Nephron progenitor cell (in vitro differentiated cells): ENCODE results near the gene APBB2.

Experiments
- DNase-seq: peaks from one replicate; pipeline ENCODE4 v3.0.0; 2021
- H3K27ac Mint-ChIP-seq: 2 replicates; pipeline ENCODE4 v1.8.0; 2021; ENCODE audit warnings: mild to moderate bottlenecking, moderate library complexity, mixed read lengths
- H3K27me3 Mint-ChIP-seq: 2 replicates; pipeline ENCODE4 v1.8.0; 2021; ENCODE audit warnings: mild to moderate bottlenecking, low read depth, mixed read lengths; ENCODE audit not compliant: poor library complexity
- H3K36me3 Mint-ChIP-seq: 2 replicates; pipeline ENCODE4 v1.8.0; 2021; ENCODE audit warnings: low read depth, mixed read lengths
- H3K4me1 Mint-ChIP-seq: 2 replicates; pipeline ENCODE4 v1.8.0; 2021; ENCODE audit warnings: mixed read lengths
- H3K4me3 Mint-ChIP-seq: 2 replicates; pipeline ENCODE4 v1.8.0; 2021; ENCODE audit warnings: mild to moderate bottlenecking, moderate library complexity, mixed read lengths
- H3K9me3 Mint-ChIP-seq: 2 replicates; pipeline ENCODE4 v1.8.0; 2021; ENCODE audit warnings: mild to moderate bottlenecking, moderate library complexity, mixed read lengths
- TF ChIP-seq, protein P1 (sequence below): fragments of 200-600 bp; sonication (generic); IDR thresholded peaks from 2 replicates; pipeline ENCODE4 v1.5.0; 2021; ENCODE audit warnings: antibody characterized with exemption

The APBB2 gene

DNA sequence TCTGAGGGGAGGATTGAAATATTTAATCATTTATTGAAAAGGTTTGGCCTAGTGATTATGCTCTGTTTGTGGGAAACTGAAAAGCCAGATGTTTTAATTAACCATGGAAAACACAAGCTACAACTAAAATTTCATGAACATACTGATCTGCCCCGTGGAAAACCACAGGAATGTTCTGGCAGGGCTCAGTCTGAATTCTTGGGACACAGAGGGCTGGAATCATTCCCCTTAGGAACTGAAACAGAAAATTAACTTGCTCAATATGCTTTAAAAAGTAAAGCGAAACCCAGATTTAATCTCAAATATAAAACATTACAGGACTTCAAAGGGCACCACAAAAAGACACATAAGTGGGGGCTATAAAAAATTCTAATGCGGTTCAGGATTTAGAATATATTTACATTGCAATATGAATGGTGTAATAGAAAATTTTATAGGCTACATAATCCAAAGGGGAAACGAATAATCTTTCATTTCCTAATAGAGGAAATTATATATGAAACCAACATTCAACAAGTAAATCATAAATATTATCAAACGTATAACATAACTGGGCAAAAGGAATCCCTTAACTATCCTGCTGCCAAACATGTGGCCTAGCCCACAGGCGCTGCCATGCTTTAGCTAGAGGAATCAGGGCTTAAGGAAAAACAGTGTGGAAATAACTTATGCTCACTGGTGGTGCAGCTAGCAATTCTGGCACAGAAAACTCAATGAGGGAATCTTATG lies 70.9 kb downstream of the APBB2 start:
- TF ChIP-seq, protein P1, sequence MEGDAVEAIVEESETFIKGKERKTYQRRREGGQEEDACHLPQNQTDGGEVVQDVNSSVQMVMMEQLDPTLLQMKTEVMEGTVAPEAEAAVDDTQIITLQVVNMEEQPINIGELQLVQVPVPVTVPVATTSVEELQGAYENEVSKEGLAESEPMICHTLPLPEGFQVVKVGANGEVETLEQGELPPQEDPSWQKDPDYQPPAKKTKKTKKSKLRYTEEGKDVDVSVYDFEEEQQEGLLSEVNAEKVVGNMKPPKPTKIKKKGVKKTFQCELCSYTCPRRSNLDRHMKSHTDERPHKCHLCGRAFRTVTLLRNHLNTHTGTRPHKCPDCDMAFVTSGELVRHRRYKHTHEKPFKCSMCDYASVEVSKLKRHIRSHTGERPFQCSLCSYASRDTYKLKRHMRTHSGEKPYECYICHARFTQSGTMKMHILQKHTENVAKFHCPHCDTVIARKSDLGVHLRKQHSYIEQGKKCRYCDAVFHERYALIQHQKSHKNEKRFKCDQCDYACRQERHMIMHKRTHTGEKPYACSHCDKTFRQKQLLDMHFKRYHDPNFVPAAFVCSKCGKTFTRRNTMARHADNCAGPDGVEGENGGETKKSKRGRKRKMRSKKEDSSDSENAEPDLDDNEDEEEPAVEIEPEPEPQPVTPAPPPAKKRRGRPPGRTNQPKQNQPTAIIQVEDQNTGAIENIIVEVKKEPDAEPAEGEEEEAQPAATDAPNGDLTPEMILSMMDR: no peak
- Mint-ChIP-seq H3K9me3 (peaks cover 5% of the 10 kb centered on the region), H3K36me3 (peaks cover 20% of the 10 kb centered on the region), H3K27me3 (no peaks in the 10 kb centered on the region), H3K4me3 (no peak overlapping the region), H3K4me1 (peaks cover 27% of the 10 kb centered on the region), H3K27ac (peak overlapping the region; percentile 64)
- no peak for DNase-seq

DNA sequence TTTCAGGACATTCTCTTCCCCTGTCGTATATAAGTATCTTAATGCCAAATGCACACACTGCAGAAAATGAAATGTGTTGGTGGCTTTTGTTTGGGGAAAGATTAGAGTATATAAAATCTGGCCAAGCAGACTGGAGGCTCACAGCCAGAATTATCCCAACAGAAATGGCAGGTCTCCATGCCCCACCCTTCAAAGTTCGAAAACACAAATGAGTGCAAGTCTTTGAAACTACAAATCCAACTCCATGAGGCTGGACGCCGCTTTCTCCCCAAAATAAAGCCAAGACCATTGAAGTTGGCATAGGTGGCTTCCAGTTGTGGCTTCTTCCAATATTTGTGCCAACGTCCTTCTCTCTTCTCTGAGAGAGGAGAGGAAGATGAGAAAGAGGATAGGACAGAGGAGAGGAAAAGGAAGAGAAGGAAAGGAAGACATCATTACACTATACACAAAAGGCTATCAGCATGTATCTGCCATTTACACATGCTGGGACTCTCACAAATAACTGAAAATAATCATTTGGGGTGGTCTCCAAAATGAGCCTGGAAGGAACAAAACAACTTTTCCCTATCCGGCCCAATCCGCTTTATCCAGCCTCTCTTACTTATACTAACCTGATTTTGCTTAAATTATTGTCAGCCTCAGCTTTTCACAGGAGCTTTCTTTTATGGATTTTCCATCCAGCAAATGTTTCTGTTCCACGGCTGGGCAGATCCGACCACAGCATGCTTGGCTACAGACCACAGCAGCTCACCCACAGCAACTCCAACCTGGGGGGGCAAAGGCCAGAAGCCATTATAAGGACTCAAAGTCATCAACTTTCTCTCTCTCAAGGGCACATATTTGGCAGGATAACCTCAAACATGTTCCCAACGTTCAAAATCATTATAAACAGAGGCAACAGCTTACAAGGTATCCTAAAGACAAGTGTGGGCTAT lies 71.7 kb downstream of the APBB2 start:
- TF ChIP-seq, protein P1: no peak
- peaks cover 27% of the 10 kb centered on the region for H3K4me1 Mint-ChIP-seq
- H3K27ac Mint-ChIP-seq: peak overlapping the region; percentile 61
- H3K36me3 Mint-ChIP-seq: peaks cover 26% of the 10 kb centered on the region
- H3K27me3 Mint-ChIP-seq: no peaks in the 10 kb centered on the region
- no peak for DNase-seq
- peaks cover 9% of the 10 kb centered on the region for H3K9me3 Mint-ChIP-seq
- no peak overlapping the region for H3K4me3 Mint-ChIP-seq

DNA sequence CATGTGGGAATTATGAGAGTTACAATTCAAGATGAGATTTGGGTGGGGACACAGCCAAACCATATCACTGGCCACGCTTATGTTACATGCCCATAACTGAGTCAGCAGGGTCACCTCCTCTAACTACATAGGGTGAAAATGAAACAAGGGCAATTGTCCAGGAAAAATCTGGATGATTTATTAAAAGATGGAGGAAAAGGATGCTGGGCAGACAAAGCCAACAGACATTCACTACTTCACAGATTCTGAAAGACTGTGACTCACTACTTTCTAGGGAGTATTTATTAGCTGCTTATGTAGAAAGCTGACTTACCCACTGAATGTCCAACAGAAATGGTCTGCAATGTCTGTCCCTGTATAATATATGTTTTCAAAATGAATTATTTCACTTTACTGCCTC lies 72.4 kb downstream of the APBB2 start:
- Mint-ChIP-seq H3K27me3 (no peaks in the 10 kb centered on the region), H3K27ac (no peak overlapping the region), H3K36me3 (peaks cover 26% of the 10 kb centered on the region), H3K4me1 (peaks cover 25% of the 10 kb centered on the region), H3K4me3 (no peak overlapping the region), H3K9me3 (peaks cover 13% of the 10 kb centered on the region)
- TF ChIP-seq, protein P1: no peak
- DNase-seq: no peak

DNA sequence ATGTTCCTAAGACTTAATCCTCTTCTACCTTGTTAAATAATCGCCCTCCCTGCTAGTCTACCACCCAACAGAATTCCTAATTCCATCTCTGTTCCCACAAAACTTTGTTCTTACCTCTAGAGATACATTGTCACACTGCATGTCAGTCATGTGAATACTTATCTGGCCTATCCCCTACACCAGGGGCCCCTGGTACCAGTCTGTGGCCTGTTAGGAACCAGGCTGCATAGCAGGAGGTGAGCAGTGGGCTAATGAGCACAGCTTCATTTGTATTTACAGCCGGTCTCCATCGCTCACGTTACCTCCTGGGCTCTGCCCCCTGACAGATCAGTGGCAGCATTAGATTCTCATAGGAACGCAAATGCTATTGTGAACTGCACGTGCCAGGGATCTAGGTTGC lies 73.9 kb downstream of the APBB2 start:
- DNase-seq: no peak
- peaks cover 20% of the 10 kb centered on the region for H3K4me1 Mint-ChIP-seq
- H3K27ac Mint-ChIP-seq: peak overlapping the region; percentile 33
- H3K9me3 Mint-ChIP-seq: peaks cover 13% of the 10 kb centered on the region
- H3K4me3 Mint-ChIP-seq: no peak overlapping the region
- TF ChIP-seq, protein P1: no peak
- peaks cover 26% of the 10 kb centered on the region for H3K36me3 Mint-ChIP-seq
- H3K27me3 Mint-ChIP-seq: no peaks in the 10 kb centered on the region

DNA sequence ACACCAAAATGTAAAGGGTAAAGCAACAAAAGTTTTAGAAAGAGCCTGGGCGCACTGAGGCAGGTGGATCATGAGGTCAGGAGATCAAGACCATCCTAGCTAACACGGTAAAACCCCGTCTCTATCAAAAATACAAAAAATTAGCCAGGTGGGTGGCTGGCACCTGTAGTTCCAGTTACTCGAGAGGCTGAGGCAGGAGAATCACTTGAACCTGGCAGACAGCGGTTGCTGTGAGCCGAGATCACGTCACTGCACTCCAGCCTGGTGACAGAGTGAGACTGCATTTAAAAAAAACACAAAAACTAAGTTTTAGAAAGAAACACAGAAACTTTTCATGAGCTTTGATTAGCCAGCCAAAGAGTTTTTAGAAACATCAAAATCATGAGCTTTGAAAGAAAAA lies 76.5 kb downstream of the APBB2 start:
- Mint-ChIP-seq H3K9me3 (peaks cover 13% of the 10 kb centered on the region), H3K36me3 (peaks cover 26% of the 10 kb centered on the region), H3K4me1 (peaks cover 23% of the 10 kb centered on the region), H3K27ac (no peak overlapping the region), H3K4me3 (no peak overlapping the region), H3K27me3 (no peaks in the 10 kb centered on the region)
- TF ChIP-seq, protein P1: no peak
- no peak for DNase-seq
